ENCODE measurements around the gene SGMS1. TPM values are rescaled to one million over a fixed set of nuclear protein-coding genes. Genes with fewer than 3 reads are reported as not detected.

Gene SGMS1
- total RNA-seq, 1 donor from 2014 or later: 9.2 TPM

- Mint-ChIP-seq H3K27me3 (ENCODE audit: insufficient read depth, low read depth) (peaks cover 2% of the 10 kb centered on the region), H3K27ac (no peak overlapping the region), H3K9me3 (no peaks in the 10 kb centered on the region), H3K36me3 (no peaks in the 10 kb centered on the region), H3K4me1 (no peaks in the 10 kb centered on the region), H3K4me3 (no peak overlapping the region)
- Histone ChIP-seq H3K36me3 (no peaks in the 10 kb centered on the region), H4K20me1 (ENCODE audit: low read depth) (peaks cover 3% of the 10 kb centered on the region), H3K9me3 (ENCODE audit: low read depth) (no peaks in the 10 kb centered on the region), H3K27ac (no peak overlapping the region), H3K79me2 (ENCODE audit: low read depth) (no peaks in the 10 kb centered on the region), H3F3A (ENCODE audit: low read depth) (no peaks in the 10 kb centered on the region), H2AFZ (replicated peaks) (no peak overlapping the region), H3K4me1 (no peaks in the 10 kb centered on the region), H3K4me3 (no peak overlapping the region), H3K4me2 (no peak overlapping the region), H3K9ac (no peak overlapping the region), H3K27me3 (no peaks in the 10 kb centered on the region)
- DNase-seq (ENCODE audit: low spot score): no peak
- TF ChIP-seq EZH2 (IDR thresholded peaks at IDR 0.05) (no peak), CTCF (IDR thresholded peaks at IDR 0.05) (no peak), EZH2phosphoT487 (IDR thresholded peaks at IDR 0.05) (no peak)
Observed at GRCh38 chr10:50384238-50384637, 239.5 kb downstream of the SGMS1 start.

- no peaks in the 10 kb centered on the region for H3K79me2 ChIP-seq (ENCODE audit: low read depth)
- TF ChIP-seq CTCF (IDR thresholded peaks at IDR 0.05) (no peak), EZH2phosphoT487 (IDR thresholded peaks at IDR 0.05) (no peak), EZH2 (IDR thresholded peaks at IDR 0.05) (no peak)
- H4K20me1 ChIP-seq (ENCODE audit: low read depth): peaks cover 3% of the 10 kb centered on the region
- Mint-ChIP-seq H3K27ac (no peak overlapping the region), H3K4me1 (no peaks in the 10 kb centered on the region), H3K9me3 (no peaks in the 10 kb centered on the region), H3K4me3 (no peak overlapping the region), H3K36me3 (no peaks in the 10 kb centered on the region), H3K27me3 (ENCODE audit: insufficient read depth, low read depth) (peaks cover 3% of the 10 kb centered on the region)
- no peak overlapping the region for H3K4me2 ChIP-seq
- no peak for DNase-seq (ENCODE audit: low spot score)
- no peak overlapping the region for H3K4me3 ChIP-seq
- no peaks in the 10 kb centered on the region for H3K36me3 ChIP-seq
- no peak overlapping the region for H3K27ac ChIP-seq
- no peaks in the 10 kb centered on the region for H3F3A ChIP-seq (ENCODE audit: low read depth)
- H3K9ac ChIP-seq: no peak overlapping the region
- no peaks in the 10 kb centered on the region for H3K4me1 ChIP-seq
- H2AFZ ChIP-seq (replicated peaks): no peak overlapping the region
- H3K27me3 ChIP-seq: no peaks in the 10 kb centered on the region
- no peaks in the 10 kb centered on the region for H3K9me3 ChIP-seq (ENCODE audit: low read depth)
Observed at GRCh38 chr10:50382576-50383023, 241.2 kb downstream of the SGMS1 start.

GRCh38 chr10:50381642-50382041 is 242.1 kb downstream of the SGMS1 start:
- Mint-ChIP-seq H3K9me3 (no peaks in the 10 kb centered on the region), H3K36me3 (peaks cover 2% of the 10 kb centered on the region), H3K27me3 (ENCODE audit: insufficient read depth, low read depth) (peaks cover 5% of the 10 kb centered on the region), H3K4me3 (no peak overlapping the region), H3K4me1 (no peaks in the 10 kb centered on the region), H3K27ac (no peak overlapping the region)
- H3K4me1 ChIP-seq: no peaks in the 10 kb centered on the region
- H3F3A ChIP-seq (ENCODE audit: low read depth): no peaks in the 10 kb centered on the region
- H3K4me2 ChIP-seq: no peak overlapping the region
- no peak overlapping the region for H3K4me3 ChIP-seq
- TF ChIP-seq EZH2 (IDR thresholded peaks at IDR 0.05) (no peak), EZH2phosphoT487 (IDR thresholded peaks at IDR 0.05) (no peak)
- no peak overlapping the region for H2AFZ ChIP-seq (replicated peaks)
- no peaks in the 10 kb centered on the region for H3K9me3 ChIP-seq (ENCODE audit: low read depth)
- H3K79me2 ChIP-seq (ENCODE audit: low read depth): no peaks in the 10 kb centered on the region
- H3K27me3 ChIP-seq: no peaks in the 10 kb centered on the region
- no peaks in the 10 kb centered on the region for H3K36me3 ChIP-seq
- H3K27ac ChIP-seq: no peak overlapping the region
- peaks cover 3% of the 10 kb centered on the region for H4K20me1 ChIP-seq (ENCODE audit: low read depth)
- no peak overlapping the region for H3K9ac ChIP-seq
- DNase-seq (ENCODE audit: low spot score): no peak

- Mint-ChIP-seq H3K36me3 (peaks cover 2% of the 10 kb centered on the region), H3K4me3 (no peak overlapping the region), H3K27ac (peak overlapping the region; percentile 39), H3K4me1 (no peaks in the 10 kb centered on the region), H3K27me3 (ENCODE audit: insufficient read depth, low read depth) (peaks cover 3% of the 10 kb centered on the region), H3K9me3 (no peaks in the 10 kb centered on the region)
- Histone ChIP-seq H3K9me3 (ENCODE audit: low read depth) (no peaks in the 10 kb centered on the region), H3K27me3 (no peaks in the 10 kb centered on the region), H3K4me1 (no peaks in the 10 kb centered on the region), H3K36me3 (no peaks in the 10 kb centered on the region), H3K79me2 (ENCODE audit: low read depth) (no peaks in the 10 kb centered on the region), H3K27ac (no peak overlapping the region), H4K20me1 (ENCODE audit: low read depth) (peaks cover 3% of the 10 kb centered on the region), H3K4me2 (no peak overlapping the region), H2AFZ (replicated peaks) (no peak overlapping the region), H3F3A (ENCODE audit: low read depth) (no peaks in the 10 kb centered on the region), H3K9ac (no peak overlapping the region), H3K4me3 (no peak overlapping the region)
- no peak for DNase-seq (ENCODE audit: low spot score)
- no peak for TF ChIP-seq EZH2 (IDR thresholded peaks at IDR 0.05)
- TF ChIP-seq CTCF (IDR thresholded peaks at IDR 0.05): no peak
- no peak for TF ChIP-seq EZH2phosphoT487 (IDR thresholded peaks at IDR 0.05)
Observed at GRCh38 chr10:50379616-50380015, 244.1 kb downstream of the SGMS1 start.

Data from neural progenitor cell (in vitro differentiated cells).